LNCAP (cell line): ENCODE data around the gene SNTG2.

Experiments
- TF ChIP-seq, protein P1 (sequence below): fragments of 450-650 bp; IDR thresholded peaks from 2 replicates; pipeline ENCODE4 v1.5.1; 2017; ENCODE audit warnings: mild to moderate bottlenecking

The SNTG2 gene

DNA sequence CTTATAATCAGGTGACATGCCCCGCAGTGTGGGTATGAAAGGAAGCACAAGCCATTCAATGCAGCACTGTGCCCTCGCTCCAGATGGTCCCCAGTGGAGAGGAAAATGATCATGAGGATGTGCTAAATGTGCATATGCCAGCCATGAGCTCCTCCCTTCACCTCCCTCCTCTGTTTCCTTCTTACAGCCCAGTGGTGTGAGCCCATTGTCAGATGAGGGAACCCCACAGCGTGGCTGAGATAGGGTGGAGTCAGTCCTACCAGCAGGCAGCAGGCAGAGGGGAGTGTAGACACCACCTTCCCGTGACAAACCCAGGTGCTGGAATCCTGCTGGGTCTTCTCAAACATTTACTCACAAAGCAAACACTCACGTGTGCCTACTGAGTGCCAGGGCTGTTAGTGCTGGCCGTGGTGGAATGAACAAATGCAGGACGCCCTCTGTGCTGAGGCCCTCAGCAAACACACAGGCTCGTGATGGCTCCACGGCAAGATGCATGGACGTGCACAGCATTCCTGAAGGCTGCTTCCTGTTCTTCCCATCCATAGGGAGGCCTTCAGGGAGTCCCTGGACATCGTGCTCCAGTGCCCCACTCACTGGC, 280.9 kb downstream of the SNTG2 start:
- TF ChIP-seq, protein P1, sequence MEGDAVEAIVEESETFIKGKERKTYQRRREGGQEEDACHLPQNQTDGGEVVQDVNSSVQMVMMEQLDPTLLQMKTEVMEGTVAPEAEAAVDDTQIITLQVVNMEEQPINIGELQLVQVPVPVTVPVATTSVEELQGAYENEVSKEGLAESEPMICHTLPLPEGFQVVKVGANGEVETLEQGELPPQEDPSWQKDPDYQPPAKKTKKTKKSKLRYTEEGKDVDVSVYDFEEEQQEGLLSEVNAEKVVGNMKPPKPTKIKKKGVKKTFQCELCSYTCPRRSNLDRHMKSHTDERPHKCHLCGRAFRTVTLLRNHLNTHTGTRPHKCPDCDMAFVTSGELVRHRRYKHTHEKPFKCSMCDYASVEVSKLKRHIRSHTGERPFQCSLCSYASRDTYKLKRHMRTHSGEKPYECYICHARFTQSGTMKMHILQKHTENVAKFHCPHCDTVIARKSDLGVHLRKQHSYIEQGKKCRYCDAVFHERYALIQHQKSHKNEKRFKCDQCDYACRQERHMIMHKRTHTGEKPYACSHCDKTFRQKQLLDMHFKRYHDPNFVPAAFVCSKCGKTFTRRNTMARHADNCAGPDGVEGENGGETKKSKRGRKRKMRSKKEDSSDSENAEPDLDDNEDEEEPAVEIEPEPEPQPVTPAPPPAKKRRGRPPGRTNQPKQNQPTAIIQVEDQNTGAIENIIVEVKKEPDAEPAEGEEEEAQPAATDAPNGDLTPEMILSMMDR: no peak

DNA sequence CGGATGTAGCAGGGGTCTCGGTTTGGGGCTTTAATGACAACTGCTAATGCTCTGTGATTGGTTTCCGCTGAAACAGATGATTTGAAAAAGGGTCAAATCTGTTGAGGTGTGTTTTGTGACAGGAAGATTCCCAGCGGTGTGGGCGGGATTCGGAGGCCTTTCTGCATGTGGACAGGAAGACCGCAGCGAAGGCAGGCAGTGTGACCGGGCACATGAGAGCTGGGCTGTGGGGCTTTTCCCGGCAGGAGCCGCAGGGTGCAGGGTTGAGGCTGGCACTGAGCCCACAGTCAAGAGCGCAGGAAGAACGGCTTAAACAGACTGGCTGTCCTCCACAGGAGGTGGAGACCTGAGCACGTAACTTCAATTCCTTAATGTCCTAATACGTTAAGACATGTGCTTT, 282.6 kb downstream of the SNTG2 start:
- TF ChIP-seq, protein P1: no peak

DNA sequence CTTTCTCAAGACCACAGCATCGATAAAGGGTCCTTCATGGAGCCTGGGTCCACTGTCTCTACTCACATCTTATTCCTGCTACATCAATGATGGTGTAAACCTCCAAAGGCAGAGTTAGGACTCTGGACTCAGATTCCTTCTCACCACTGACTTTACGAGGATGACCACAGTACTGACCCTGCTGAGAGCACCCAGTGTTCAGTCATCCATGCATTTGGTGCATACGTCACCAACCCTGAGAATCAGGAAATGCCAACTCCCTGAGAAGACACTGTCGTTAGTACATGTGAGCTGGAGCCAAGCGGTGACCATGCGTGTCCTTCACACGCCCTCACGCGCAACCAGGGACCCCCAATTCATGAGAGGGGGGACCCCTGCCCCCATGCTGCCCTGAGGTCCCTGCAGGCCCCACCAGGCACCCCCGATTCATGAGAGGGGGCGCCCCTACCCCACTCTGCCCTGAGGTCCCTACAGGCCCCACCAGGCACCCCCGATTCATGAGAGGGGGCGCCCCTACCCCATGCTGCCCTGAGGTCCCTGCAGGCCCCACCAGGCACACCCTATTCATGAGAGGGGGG, 284.2 kb downstream of the SNTG2 start:
- TF ChIP-seq, protein P1: no peak

DNA sequence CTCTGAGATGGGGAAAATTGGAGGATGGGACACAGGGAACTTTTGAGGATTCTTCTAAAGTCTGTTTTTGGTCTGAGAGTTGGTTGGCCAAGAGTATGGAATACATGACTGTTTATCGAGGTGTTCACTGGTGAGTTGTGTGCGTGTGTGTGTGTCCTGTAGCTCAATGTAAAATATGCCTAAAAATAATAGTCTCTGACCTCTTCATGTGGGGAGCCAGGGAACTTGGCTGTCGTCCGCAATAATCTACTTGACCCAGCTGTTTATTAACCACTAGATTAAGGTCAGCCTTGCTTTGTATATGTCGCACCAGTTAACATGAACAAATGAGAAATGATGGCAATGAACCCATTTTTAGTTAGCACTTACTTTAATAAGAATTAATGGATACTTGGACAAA, 285.2 kb downstream of the SNTG2 start:
- TF ChIP-seq, protein P1: no peak

DNA sequence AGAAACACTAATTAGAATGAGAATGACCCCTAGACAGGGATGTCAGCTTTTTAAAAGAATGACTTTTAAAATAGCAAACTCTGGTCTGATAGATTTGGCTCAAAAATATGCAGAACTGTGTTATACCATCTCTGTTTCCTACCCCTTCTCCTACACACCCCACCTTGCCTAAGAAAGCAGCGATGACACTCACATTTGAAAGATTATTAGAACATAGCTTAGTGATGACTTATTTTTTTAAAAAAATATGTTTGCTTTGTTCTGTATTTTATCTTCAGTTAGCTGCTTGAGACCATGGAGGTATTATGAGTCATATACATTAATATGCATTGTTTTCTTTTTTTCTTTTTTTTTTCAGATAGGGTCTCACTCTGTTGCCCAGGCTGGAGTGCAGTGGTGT, 286.0 kb downstream of the SNTG2 start:
- TF ChIP-seq, protein P1: no peak

DNA sequence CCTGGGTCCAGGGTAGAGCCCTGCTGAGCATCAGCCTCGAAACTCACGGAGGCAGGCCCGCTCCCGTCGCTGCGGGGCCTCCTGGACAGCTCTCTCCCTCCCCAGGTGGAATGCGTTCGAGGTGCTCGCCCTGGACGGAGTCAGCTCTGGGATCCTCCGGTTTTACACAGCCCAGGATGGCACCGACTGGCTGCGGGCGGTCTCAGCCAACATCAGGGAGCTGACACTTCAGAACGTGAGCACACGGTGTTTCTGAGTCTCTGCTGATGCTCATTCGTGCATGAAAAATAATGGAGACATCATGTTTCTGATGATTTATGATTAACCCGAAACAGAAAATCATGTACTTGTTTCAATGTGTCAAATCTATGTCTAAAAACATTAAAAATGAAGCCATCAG, 287.1 kb downstream of the SNTG2 start:
- TF ChIP-seq, protein P1: no peak

DNA sequence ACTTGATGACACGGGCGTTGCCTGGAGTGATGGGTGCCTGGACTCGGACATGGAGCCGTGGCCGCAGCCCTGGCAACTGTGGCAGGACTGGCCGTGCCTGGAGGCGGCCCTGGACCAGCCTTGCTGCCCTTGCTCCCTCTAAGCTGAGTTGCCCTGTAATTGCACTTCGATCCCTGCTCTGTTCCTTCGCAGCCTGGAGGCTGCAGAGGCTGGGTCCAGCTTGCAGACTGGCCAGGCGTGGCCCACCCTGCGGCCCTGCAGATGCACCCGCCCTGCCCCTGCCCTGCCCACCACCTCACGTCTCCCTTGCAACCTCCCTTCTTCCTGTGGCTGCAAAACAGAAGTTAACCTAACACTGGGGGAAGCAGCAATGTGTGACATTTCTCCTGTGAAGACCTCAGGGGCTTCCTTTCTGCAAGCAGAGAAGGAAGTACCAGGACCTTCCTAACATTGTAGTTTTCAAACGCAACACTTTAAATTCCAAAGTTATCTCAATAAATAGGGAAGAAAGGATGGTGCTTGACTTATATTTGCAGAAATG, 288.0 kb downstream of the SNTG2 start:
- TF ChIP-seq, protein P1: no peak
